ENCODE data around the gene SLC35F3.

The SLC35F3 gene

GRCh38 chr1:234258071-234258470 is 353.6 kb downstream of the SLC35F3 start:
- H3K9me3 Mint-ChIP-seq, result peaks cover 11% of the 10 kb centered on the region
- no peak overlapping the region for H3K4me3 Mint-ChIP-seq
- H3K27me3 Mint-ChIP-seq (ENCODE audit: low read depth), result no peaks in the 10 kb centered on the region
- H3K4me1 Mint-ChIP-seq, result no peaks in the 10 kb centered on the region
- TF ChIP-seq CTCF (IDR thresholded peaks at IDR 0.05; ENCODE audit: unreplicated experiment in 3 of 3), result no peak
- H3K27ac Mint-ChIP-seq, result no peak overlapping the region
- H3K36me3 Mint-ChIP-seq (ENCODE audit: low read depth), result no peaks in the 10 kb centered on the region

- Mint-ChIP-seq H3K9me3 (peaks cover 11% of the 10 kb centered on the region), H3K27ac (no peak overlapping the region), H3K4me3 (no peak overlapping the region), H3K4me1 (no peaks in the 10 kb centered on the region), H3K27me3 (ENCODE audit: low read depth) (no peaks in the 10 kb centered on the region), H3K36me3 (ENCODE audit: low read depth) (no peaks in the 10 kb centered on the region)
- no peak for TF ChIP-seq CTCF (IDR thresholded peaks at IDR 0.05; ENCODE audit: unreplicated experiment in 3 of 3)
Measured at GRCh38 chr1:234260578-234260977, 356.1 kb downstream of the SLC35F3 start.

- Mint-ChIP-seq H3K4me1 (no peaks in the 10 kb centered on the region), H3K36me3 (ENCODE audit: low read depth) (no peaks in the 10 kb centered on the region), H3K27me3 (ENCODE audit: low read depth) (no peaks in the 10 kb centered on the region), H3K27ac (no peak overlapping the region), H3K9me3 (peaks cover 11% of the 10 kb centered on the region), H3K4me3 (no peak overlapping the region)
- TF ChIP-seq CTCF (IDR thresholded peaks at IDR 0.05; ENCODE audit: unreplicated experiment in 3 of 3), result no peak
Measured at GRCh38 chr1:234261545-234261944, 357.1 kb downstream of the SLC35F3 start.

- H3K27me3 Mint-ChIP-seq (ENCODE audit: low read depth), result no peaks in the 10 kb centered on the region
- no peak overlapping the region for H3K4me3 Mint-ChIP-seq
- H3K36me3 Mint-ChIP-seq (ENCODE audit: low read depth), result no peaks in the 10 kb centered on the region
- TF ChIP-seq CTCF (IDR thresholded peaks at IDR 0.05; ENCODE audit: unreplicated experiment in 3 of 3), result no peak
- no peaks in the 10 kb centered on the region for H3K4me1 Mint-ChIP-seq
- H3K27ac Mint-ChIP-seq, result no peak overlapping the region
- H3K9me3 Mint-ChIP-seq, result peaks cover 10% of the 10 kb centered on the region
Measured at GRCh38 chr1:234262007-234262753, 357.7 kb downstream of the SLC35F3 start.

- no peaks in the 10 kb centered on the region for H3K4me1 Mint-ChIP-seq
- H3K9me3 Mint-ChIP-seq, result peaks cover 5% of the 10 kb centered on the region
- H3K27ac Mint-ChIP-seq, result no peak overlapping the region
- no peaks in the 10 kb centered on the region for H3K36me3 Mint-ChIP-seq (ENCODE audit: low read depth)
- TF ChIP-seq CTCF (IDR thresholded peaks at IDR 0.05; ENCODE audit: unreplicated experiment in 3 of 3), result no peak
- no peak overlapping the region for H3K4me3 Mint-ChIP-seq
- no peaks in the 10 kb centered on the region for H3K27me3 Mint-ChIP-seq (ENCODE audit: low read depth)
Measured at GRCh38 chr1:234262754-234263105, 358.3 kb downstream of the SLC35F3 start.

- no peaks in the 10 kb centered on the region for H3K36me3 Mint-ChIP-seq (ENCODE audit: low read depth)
- H3K4me3 Mint-ChIP-seq, result no peak overlapping the region
- no peak overlapping the region for H3K27ac Mint-ChIP-seq
- H3K9me3 Mint-ChIP-seq, result peaks cover 2% of the 10 kb centered on the region
- H3K27me3 Mint-ChIP-seq (ENCODE audit: low read depth), result peaks cover 4% of the 10 kb centered on the region
- no peaks in the 10 kb centered on the region for H3K4me1 Mint-ChIP-seq
- TF ChIP-seq CTCF (IDR thresholded peaks at IDR 0.05; ENCODE audit: unreplicated experiment in 3 of 3), result no peak
Measured at GRCh38 chr1:234264832-234265231, 360.4 kb downstream of the SLC35F3 start.

Data from nephron (organoid).